ENCODE results near the gene RTRAF.

RTRAF gene

DNA sequence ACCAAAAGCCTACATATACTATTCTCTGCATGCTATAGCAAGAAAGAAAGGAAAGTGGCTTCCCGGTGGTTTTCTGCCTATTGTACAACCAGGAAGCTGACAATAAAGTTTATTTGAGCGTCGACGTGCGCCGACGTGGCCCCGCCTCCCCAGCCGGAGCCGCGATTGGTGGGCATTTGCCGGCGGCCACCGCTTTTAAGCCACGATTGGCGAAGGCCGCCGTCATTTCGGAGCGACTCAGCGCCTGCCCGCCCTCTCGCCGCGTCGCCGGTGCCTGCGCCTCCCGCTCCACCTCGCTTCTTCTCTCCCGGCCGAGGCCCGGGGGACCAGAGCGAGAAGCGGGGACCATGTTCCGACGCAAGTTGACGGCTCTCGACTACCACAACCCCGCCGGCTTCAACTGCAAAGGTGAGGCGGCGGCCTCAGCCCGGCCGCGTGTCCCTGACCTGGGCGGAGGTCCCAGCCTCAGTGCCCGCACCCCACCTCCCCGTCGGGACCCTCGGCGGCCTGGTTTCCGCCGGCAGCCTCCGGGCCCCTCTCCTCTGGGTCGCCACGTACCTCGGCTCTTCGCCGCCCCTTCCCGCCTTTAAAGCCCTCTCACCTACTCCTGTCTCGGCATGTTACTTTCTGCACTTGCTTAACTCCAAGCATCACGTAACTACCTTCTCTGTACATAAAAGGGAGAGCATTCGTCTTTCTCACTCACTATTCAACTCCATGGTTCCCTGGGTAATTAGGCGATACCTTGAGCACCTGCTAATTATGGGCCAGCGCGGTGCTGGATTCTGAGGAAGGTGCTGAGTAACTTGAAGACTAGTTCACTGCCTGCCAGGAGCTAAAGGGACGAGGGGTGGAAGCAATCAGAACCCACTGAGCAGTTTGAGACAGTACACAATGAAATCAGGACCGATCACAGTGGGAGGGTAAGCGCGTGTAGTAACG lies at the start of gene RTRAF:
Gene RTRAF (plus strand): TSS at position 254 of the 942 bp plus-strand sequence. CDS start 94 bp downstream, at position 348.
- peak; percentile 76 to 88 (median 82) for DNase-seq (ENCODE audit: low read depth in 4 of 4, low spot score in 1 of 4)

DNA sequence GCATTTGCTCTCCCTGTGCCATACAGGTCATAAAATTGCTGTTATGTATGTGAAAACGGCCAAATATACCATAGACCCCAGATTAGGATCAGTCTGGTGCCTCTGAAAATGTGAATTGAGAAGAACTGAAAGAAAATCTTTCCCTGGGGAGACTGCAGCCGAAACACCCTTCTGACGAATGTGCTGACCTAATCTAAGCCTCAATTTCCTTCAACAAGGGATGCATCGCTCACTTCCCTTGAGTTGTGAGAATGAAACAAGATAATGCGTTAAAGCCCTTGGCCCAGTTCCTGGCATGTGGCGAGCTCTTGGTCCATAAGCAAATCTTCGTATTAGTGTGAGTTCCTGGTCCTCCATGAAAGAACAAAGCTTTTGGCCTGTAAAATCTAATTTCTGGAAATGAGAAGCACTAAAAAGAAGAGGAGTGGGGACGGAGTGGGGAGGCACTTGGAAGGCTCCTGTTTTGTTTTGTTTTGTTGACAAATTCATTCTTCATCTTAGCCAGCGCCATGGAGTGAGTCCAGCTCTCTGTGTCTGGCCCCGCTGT lies 49.5 kb upstream of the RTRAF start:
- DNase-seq (ENCODE audit: low read depth in 4 of 4, low spot score in 1 of 4): no peak

DNA sequence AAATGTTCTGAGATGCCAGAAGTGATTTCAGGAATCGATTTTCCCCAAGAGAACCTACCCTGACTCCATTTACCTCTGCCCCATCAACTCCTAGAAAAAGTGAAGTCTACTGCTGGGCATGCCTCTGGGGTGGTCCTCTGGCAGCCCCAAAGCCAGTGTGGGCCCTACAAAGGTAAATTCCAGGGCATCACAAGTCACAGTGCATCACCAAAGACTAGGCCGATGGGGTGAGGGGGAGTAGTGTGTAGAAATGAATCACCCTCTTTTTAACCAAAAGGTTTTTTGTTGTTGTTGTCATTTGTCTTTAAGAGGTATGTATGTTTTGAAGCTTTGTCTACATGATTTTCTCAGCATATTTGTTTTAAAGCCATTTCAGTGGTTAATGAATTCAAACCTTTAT lies 46.4 kb upstream of the RTRAF start:
- no peak for DNase-seq (ENCODE audit: low read depth in 4 of 4, low spot score in 1 of 4)

DNA sequence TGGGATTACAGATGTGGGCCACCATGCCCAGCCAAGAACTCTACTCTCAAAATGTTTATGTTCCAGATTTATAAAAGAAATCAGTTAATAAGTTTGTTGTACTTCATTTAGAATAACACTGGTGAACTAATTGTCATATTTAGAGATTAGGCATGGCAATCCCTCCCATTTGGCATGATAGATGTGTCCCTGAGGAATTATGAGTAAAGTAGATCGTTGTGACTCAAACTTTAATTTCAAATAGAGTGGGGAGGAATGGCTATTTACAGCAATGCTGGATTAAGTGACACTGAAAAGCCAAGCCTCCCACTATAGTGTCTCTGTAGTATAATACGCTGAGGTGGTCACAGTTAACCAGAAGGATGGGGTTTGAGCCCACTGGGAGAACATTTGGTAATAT lies 39.3 kb upstream of the RTRAF start:
- no peak for DNase-seq (ENCODE audit: low read depth in 4 of 4, low spot score in 1 of 4)

DNA sequence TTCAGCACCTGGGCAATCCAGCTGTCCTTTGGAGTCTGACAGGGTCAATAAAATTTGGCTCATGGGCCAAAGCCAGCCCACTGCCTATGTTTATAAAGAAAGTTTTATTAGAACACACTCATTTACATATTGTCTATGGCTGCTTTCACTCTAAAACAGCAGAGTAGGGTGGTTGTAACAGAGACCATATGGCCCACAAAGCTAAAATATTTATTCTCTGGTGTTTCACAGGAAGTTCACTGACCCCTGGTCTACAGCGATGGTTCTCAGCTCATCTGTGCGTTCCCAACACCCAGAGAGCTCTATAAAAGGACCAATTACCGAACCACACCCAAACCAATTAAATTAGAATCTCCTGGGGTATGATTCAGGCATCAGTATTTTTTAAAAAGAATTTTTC lies 37.7 kb upstream of the RTRAF start:
- DNase-seq (ENCODE audit: low read depth in 4 of 4, low spot score in 1 of 4): no peak

DNA sequence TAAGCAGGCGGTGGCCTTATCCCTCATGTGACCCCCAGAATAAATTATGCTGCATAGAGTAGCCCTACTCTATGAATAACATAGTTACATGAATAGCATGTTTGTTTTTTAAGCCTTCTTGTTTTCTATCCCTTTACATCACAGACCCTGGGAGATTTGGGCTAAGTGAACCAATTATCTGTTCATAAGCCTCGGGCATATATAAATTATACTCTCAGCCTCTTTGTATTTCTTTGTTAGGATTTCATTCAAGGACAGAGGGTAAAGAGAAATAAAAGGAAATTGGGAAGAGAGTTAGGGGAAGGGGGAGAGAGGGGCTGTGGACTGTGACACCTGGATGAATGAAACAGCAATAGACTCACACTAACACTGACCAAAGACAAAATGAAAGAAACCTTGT lies 35.3 kb upstream of the RTRAF start:
- no peak for DNase-seq (ENCODE audit: low read depth in 4 of 4, low spot score in 1 of 4)

DNA sequence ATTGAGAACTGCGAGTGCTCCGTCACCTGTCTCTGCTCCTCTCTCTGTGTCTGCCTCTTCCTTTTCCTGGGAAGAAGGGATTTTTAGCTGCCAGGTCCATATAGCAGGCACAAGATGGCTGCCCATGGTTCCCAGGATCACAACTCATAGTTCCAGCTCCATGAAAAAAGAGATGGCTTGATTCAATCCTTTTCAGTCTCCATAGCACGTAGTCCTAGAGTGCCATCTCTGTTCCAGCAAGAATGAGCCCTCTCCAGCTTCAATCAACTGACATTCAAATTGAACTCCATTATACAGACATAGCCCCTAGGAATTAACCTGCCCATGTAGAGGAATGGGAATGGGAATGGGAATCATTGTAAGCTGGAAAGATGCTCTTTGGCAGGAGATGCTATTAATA lies 34.7 kb upstream of the RTRAF start:
- DNase-seq (ENCODE audit: low read depth in 4 of 4, low spot score in 1 of 4): no peak

DNA sequence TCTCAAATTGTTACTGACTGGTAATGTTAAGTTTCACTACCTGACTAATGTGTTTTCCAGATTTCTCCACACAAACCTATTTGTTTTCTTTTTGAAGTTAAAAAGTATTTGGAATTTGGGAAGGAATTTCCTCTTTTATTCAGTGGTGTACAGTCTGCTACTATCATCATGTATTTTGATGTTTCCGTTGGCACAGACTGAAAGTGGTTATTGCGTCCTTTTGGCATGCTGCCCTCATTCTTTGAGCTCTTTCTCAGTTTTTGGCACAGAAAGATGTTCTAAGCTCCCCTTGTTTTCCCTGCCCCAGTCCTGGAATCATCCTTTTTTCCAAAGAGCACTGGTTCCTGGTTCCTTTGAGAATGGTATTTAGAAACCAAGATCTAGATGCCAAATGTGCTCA lies 31.4 kb upstream of the RTRAF start:
- no peak for DNase-seq (ENCODE audit: low read depth in 4 of 4, low spot score in 1 of 4)

DNA sequence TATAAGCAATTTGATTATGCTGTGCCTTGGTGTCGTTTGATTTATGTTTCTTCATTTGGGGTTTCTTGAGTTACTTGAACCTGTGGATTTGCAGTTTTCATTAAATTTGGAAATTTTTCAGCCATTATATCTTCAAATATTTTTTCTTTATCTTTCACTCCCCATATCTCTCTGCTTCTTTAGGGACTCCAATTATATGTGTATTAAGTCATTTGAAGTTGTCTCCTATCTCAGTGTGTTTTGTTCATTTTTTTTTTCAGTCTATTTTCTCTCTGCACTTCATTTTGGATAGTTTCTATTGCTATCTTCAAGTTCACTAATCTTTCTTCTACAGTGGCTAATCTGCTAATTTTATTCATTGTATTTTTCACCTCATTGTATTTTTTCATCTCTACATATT lies 29.4 kb upstream of the RTRAF start:
- no peak for DNase-seq (ENCODE audit: low read depth in 4 of 4, low spot score in 1 of 4)

DNA sequence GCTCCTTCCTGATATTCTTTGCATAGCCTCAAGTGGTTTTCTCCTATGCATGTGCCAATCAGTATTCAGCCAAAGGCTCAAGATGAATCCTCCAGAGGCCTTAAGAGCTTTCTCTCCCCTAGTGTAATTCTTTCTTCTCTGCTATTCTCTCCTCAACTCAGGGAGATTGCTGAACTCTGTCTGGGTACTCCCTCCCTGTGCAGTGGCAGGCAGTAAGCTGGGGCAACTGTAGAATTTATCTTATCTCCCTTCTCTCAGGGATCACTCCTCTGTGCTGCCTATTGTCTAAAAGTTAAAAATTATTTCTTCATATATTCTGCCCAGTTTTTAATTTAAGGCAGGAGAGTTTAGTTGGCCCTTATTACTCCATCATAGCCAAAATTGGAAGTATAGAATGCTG lies 28.5 kb upstream of the RTRAF start:
- DNase-seq (ENCODE audit: low read depth in 4 of 4, low spot score in 1 of 4): no peak

DNA sequence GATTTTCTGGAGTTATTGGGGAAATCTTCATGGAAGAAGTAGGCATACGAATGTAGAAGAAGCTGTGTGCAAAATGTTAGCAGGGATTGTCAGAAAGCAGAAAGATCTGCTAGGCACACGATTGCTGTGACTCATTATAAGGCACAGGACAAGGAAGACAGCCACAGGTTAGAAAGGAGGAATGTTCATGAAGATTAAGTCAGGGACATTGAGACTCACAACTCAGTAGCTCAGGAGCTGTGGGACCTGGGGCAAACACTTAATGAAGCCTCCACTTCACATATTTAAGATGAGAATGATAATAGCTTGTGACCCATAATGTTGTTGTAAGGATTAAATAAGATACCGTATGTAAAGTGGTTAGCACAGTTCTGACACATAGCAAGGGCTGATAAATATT lies 26.6 kb upstream of the RTRAF start:
- no peak for DNase-seq (ENCODE audit: low read depth in 4 of 4, low spot score in 1 of 4)

DNA sequence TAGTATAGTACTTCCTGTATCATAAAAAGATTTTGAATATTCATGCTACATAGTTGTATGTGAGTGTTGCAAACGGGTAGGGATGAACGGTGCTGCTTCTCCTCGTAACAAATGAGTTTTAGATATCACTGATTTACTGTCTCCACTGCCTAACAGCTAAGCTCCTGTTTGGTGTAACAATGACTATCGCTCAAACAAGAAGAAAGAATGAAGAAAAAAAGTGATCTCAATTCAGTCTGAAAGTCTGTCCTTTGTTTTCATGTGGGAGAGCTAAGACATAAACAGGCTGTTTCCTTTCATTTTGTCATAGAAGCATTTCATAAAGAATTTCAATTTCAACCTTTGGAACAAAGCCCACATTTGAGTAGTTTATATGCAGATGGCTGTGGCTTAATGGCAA lies 26.1 kb upstream of the RTRAF start:
- DNase-seq (ENCODE audit: low read depth in 4 of 4, low spot score in 1 of 4): no peak

DNA sequence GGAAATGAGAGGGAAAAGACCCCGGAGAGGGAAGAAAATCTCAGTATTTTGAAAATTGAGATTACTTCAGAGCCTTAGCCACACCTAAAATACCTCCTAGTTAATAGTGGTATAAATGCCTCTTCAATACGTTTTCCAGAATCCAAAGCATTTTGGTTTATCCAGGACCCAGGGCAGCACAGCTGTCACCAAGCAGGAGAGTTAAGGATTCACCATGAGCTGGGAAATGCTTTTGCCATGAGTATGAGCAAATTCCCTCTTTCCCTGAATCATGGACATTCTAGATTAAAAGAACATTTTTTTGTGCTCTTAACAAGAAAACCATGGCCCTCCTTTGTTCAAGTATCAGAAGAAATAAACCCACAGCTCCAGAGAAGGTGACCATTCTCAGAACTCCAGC lies 21.8 kb upstream of the RTRAF start:
- DNase-seq (ENCODE audit: low read depth in 4 of 4, low spot score in 1 of 4): no peak

DNA sequence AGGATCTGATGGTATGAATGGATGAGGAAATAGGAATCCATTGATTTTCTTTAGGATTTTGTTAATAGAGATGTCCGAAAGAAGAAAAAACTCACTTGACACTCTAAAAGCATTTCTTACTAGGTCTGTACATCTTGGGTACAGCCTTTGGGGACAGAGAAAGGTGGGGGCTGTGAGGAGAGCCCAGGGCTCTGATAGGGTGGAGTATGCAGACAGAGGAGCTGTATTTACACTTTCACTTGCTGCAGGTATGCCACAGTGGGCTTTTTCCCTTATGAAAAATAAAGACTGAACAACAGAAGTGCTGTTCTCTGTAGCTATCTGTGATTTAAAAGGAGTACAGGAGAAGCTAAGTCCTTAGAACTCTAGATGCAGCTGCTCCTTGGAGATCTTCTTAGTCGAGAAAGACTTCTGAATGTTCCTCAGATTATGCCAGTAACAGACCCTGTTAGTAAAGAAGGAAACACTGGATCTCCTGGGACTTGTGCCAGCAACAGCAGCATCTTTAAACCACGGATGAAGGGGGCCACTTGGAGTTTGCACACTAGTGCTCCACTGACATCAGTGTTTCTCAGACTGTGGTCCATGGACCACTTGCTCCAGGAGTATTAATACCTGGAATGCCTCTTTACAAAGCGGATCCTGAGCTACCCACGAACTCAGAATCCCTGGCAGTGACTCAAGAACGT lies 19.4 kb upstream of the RTRAF start:
- DNase-seq (ENCODE audit: low read depth in 4 of 4, low spot score in 1 of 4): no peak

DNA sequence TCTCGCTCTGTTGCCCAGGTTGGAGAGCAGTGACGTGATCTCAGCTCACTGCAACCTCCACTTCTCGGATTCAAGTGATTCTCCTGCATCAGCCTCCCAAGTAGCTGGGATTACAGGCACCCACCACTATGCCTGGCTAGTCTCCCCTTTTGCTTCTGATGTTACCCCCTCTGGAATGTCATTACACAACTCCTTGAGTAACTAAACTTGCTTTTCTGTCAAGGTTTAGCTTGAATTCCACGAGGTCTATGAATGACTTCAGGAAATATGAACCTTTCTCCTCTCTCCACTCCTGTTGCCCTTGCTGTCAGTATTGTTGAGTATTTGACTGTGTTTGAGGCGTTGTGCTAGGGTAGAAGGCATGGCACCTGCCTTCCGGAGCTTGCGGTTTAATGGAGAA lies 16.8 kb upstream of the RTRAF start:
- no peak for DNase-seq (ENCODE audit: low read depth in 4 of 4, low spot score in 1 of 4)

DNA sequence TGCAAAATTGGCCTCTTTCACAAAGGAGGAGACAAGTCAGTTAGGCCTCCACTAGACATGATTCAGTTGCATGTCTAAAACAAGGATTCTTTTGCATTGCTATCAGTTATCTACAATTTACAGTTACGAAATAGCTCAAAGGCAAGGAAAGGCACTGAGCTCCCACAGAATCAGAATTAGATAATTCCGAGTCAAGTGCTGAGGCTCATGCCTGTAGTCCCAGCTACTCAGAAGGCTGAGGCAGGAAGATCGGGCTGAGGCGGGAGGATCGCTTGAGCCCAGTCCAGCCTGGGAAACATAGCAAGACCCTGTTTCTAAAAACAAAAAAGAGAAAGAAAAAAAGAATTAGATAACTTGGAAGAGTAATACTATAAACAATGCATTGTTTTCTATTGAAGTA lies 12.3 kb upstream of the RTRAF start:
- no peak for DNase-seq (ENCODE audit: low read depth in 4 of 4, low spot score in 1 of 4)

DNA sequence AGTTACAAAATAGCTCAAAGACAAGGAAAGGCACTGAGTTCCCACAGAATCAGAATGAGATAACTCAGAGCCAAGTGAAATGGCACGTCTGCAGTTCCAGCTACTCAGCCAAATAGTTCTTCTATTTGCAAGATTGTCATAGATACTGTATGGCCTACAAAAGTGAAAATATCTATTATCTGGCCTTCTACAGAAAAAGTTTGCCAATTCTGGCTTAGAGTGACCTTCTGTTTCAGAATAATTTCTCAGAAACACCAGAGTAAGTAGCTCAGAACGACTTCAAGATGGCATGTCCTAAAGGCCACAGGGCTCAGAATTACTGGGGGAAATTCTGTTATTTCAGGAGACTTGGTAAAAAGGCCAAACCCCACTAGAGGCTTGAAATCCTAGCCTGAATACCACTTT lies 10.7 kb upstream of the RTRAF start:
- no peak for DNase-seq (ENCODE audit: low read depth in 4 of 4, low spot score in 1 of 4)

DNA sequence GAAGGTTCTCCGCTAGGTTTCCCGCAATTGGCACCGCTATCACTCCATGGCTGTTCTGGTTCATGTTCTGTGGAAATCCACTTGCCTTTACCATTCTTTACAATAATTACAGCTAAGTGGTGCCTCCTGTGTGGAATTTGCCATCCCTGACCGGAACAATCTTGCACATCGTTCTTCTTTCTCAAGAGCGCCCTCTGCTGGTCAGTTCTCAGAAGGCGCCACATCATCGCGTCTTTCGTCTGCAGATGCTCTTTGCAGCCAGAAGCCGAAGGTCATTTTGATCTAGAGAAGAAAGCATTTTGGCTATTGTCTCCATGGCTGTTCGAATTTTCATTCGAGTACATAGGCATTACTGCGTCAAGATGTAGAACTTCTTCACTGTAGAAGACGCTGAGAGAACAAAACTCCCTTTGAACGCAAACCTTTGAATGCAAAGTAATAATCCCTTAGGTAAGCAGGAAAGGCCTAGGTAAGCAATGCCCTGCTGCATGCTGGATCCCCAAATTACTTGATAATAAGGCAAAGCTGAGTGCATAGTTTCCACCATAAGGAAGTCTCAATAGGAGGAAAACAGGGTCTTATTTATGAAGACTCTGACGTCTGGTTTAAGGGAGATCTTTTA lies 10.1 kb upstream of the RTRAF start:
- peak; percentile 71 to 87 (median 74) for DNase-seq (ENCODE audit: low read depth in 4 of 4, low spot score in 1 of 4)

DNA sequence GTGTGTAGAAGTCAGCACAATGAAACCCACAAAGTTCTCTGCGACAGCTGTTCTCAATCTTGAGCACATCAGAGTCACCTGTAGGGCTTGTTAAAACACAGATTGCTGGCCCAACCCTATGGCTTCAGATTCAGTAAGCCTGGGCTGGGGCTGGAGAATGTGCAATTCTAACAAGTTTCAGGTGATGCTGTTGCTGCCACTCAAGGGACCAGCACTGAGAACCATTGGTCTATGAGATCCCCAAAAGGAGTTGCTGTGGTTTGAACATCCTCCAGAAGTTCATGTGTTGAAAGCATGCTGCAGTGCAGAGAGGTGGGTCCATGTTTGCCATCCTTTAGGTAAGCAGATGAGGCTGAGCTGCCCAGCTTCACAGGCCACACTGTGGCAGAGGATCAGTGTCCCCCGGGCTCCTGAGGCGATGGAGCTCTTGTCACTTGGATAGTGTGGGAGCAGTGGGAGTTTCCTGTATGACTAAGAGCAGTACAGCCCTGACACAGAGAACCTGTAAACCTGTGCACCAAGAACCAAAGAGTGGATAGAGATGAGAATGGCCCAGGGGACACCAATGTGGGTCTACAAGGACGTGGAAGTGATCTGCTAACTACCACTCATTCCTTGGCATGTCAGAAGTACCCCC lies 8.0 kb upstream of the RTRAF start:
- DNase-seq (ENCODE audit: low read depth in 4 of 4, low spot score in 1 of 4): no peak

DNA sequence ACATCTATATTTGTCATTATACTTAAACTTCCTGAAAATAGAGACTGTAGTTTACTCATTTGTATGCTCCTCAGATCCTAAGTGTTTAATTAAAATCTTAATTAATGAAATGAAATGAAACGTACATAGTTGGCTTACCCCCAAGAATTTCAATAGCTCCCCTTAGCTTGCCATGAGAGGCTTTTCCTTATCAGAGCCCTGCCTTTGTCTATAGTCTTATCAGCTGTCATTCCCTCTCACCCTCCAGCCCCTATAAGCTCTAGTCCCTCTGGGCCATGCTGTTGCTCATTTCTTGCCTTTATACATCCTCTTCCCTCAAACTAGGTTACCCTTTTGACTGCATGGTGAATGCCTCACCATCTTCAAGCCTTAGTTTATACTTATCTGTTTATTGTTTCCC lies 1.1 kb upstream of the RTRAF start:
- no peak for DNase-seq (ENCODE audit: low read depth in 4 of 4, low spot score in 1 of 4)

DNA sequence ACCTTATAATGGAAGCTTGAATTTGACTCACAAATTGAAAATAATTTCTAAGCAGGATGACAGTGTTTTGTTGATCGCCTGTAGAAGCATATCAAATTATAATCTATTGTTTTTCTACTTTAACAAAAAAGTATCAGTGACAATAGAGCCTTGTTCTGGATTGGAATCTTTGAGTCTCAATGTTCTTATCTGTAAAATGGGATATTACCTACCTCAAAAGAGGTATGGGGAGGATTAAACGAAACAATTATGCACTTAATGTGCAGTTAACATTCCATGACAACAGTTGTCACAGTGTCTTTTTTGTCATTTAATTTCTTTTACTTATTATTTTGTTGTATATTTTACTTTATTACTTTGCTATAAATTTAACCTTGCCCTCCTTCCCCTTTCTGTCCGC lies 1.1 kb downstream of the RTRAF start:
- no peak for DNase-seq (ENCODE audit: low read depth in 4 of 4, low spot score in 1 of 4)

All from stimulated activated CD4-positive, alpha-beta T cell treated with anti-CD3 and anti-CD28 coated beads, Interleukin-1b, Interleukin-23, amount 100 ng/mL, for 24 hours (primary cell).